GM19239 (cell line): ENCODE measurements around the gene CEBPB.
"Not testable (repeated sequence)": the region's sequence is repeated elsewhere in the genome, so short reads cannot be mapped to it uniquely, and the experiment has no call there.

Experiments used
- DNase-seq: peaks from one replicate; pipeline ENCODE4 v3.0.0; 2011; ENCODE audit warnings: low spot score; ENCODE audit not compliant: insufficient read length
- FAIRE-seq: peaks from 2 replicates; lab custom pipeline; 2011; peaks lifted over from hg19 to GRCh38; lab: Jason Lieb, UNC

The CEBPB gene

DNA sequence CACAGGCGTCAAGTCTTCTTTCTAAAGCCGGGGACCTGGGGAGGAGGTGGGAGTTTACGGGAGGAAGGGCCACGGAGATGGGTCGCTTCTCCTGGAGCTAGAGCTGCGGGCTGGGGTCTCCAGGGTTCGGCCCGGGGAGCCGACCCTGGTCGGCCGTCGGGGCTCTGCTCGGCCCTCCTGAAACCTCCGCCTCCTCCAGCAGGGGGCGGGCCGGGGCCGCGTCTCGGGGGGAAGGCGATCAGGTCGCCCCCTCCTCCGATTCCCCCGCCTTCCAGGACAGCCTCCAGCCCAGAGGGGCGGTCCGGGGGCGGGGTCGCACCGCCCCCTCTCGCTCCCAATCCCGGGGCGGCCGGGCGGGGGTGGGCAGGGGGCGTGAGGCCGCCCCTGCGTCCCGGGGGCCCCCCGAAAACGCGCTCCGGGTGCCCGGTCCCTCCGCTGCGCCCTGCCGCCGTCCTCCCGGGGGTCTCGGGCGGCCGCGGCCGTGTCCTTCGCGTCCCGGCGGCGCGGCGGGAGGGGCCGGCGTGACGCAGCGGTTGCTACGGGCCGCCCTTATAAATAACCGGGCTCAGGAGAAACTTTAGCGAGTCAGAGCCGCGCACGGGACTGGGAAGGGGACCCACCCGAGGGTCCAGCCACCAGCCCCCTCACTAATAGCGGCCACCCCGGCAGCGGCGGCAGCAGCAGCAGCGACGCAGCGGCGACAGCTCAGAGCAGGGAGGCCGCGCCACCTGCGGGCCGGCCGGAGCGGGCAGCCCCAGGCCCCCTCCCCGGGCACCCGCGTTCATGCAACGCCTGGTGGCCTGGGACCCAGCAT, at the start of gene CEBPB:
Gene CEBPB (plus strand): TSS at position 580 of the 814 bp plus-strand sequence. CDS start 204 bp downstream, at position 784.
- DNase-seq (peak; percentile 82), FAIRE-seq (no peak)

DNA sequence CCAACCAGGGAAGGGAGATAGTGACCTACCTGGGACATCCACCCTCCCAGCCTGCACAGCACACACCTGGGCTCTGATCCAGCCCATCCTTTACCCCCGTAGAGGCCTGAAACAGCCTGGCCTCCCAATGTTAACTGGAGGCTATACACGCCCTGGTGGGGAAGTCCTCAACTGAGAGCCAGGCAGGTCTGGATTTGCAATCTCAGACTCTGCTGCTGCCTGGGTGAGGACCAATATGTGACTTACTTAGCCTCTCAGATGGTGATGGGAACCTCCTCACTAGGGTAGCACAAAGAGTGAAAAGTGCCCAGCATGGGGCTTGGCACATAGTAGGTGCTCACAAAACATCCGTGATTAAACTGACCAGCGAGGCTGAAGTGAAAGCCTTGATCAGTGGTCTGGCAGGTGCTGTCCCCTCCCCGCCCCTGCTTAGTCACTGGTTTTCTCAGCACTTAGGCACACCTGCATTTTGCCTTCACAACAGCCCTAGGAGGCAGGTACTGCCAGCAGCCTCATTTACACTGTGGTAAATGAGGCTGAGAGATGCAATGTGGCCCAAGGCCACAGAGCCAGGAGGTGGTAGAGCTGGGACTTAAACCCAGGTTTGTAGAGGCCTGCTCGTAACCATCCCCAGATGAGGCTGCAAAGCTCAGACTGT, 49.5 kb upstream of the CEBPB start:
- FAIRE-seq (no peak), DNase-seq (no peak)

DNA sequence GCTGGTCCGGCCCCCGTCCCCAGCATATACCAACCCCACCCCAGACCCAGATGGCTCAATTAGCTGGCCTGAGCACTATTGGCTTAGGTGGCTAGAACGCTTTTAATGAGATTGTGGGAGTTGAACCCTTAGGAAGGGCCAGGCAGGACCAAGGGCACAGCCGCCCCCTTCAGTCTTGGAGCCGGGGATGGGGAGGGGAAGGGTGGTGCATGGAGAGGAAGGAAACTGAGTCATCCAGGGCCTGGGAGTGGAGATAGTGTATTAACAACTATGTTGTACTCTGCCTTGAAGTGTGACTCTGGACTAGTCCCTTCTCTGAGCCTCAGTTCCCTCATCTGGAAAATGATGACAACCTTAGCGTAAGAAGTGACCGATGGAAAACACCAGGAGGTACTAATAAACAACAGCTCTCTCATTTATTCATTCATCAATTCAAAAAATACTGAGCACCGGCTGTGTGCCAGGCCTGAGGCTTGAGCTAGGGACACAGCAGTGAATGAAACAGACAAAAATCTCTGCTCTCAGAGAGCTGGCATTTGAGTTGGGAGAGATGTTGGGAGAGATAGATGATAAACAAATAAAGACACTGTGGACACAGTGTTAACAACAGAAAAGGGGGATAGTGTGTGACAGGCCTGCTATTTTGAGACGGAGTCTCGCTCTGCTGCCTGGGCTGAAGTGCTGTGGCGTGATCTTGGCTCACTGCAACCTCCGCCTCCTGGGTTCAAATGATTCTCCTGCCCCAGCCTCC, 48.6 kb upstream of the CEBPB start:
- DNase-seq (no peak), FAIRE-seq (no peak)

DNA sequence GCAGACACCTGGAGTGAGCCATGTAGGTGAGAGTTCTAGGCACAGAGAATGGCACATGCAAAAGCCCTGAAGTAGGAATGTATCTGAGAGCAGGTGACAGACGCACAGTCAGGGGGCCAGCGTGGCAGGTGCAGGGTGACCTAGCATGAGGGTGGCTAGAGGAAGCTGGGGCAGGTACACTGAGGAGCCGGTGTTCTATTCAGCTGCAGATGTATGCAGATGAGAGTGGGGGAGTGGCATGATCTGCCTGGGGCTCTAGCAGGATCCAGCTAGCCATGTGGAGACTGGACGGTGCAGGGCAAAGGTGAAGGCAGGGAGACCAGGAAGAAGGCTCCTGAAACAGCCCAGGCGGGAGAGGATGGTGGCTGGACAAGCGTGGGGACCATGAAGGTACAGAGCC, 47.8 kb upstream of the CEBPB start:
- no peak for DNase-seq

DNA sequence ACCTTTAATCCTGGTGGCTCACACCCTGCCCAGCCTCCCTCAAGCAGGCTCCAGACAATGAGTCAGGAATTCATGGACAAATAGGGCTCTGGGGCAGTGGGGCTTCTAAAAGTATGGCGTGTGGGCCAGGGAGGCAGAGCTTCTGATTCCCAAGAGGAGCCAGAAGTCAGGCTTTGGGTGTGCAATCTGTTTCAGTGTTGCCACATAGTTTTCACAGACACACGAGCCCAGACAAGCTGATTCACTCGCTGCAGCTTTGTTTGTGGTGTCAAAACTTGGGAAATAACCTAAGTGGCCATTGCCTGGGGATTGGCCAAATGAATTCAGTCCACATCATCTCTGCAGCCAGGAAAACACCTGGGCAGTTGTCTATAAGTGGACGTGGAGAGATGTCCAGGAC, 46.3 kb upstream of the CEBPB start:
- no peak for FAIRE-seq
- no peak for DNase-seq

More for the DNA sequence above, 47.8 kb upstream of the CEBPB start:
- no peak for FAIRE-seq

DNA sequence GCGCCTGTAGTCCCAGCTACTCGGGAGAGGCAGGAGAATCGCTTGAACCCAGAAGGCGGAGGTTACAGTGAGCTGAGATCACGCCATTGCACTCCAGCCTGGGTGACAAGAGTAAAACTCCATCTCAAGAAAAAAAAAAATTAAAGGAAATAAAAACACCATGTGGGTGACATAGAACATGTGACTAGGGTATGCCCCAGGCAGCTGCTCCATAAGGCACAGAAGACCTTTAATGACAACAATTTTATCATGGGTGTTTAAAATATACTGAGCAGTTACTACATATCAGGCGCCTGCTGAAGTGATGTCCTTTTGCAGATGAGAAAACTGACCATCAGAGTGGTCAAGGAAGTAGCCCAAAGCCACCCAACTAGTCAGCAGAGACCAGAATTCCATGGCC, 45.1 kb upstream of the CEBPB start:
- DNase-seq (no peak), FAIRE-seq (no peak)

DNA sequence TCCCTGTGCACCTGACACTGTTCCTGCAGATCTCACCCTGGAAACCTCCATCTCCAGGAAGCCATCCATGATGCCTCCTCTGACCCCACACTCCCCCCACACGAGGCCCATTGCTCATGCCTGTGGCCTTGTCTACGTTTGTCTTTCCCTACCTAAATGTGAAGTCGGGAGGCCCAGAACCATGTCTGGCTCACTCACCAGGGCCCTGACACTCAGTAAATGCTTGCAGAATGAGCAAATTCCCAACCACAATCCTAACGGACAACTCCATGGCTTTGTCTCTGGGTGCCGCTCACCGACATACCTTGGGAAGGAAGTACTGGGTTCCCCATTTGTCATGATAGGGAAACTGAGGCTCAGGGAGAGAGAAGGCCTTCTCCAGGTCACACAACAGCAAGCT, 44.4 kb upstream of the CEBPB start:
- FAIRE-seq, result no peak
- DNase-seq, result no peak

DNA sequence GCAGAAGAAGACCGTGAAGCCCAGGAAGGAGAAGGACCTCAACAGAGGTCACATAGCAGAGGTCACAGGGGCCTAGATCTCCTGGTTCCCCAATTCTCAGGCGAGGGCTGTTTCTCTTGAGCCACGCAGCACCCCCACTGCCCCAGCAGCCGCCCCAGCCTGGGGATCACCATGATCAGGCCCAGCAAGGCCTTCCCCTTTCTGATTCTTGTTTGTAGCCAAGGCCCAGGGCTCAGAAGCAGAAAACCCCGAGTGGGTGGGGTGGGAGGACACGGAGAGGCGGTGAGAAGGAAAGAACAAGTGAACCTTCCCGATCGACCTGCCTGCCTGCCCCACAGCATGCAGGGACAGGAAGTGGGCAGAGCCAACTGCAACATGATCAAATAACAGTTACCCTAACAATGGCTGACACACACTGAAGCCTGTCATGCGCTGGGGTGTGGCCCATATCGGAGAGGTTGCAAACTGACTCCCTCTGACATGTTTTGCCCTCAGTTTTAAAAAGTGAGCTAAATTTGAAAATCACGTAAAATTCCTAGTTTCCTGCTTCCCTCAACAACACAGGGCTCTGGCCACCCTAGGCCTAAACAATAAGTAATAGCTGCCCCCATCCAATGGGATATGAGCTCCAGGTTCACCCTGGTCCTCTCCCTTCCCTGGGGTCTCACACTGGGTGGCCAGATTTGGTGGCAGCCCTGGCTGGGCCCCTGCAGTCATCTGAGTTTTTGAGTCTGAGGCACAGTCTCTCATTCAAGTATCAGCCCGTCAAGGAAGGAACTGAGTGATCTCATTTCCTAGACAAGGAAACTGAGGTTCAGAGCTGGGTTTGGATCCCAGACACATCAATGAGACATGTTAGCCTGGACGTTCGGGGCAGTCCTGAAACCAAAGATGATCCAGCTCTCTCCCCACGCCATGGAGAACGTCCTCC, 43.6 kb upstream of the CEBPB start:
- FAIRE-seq, result no peak
- peak; percentile 40 for DNase-seq

DNA sequence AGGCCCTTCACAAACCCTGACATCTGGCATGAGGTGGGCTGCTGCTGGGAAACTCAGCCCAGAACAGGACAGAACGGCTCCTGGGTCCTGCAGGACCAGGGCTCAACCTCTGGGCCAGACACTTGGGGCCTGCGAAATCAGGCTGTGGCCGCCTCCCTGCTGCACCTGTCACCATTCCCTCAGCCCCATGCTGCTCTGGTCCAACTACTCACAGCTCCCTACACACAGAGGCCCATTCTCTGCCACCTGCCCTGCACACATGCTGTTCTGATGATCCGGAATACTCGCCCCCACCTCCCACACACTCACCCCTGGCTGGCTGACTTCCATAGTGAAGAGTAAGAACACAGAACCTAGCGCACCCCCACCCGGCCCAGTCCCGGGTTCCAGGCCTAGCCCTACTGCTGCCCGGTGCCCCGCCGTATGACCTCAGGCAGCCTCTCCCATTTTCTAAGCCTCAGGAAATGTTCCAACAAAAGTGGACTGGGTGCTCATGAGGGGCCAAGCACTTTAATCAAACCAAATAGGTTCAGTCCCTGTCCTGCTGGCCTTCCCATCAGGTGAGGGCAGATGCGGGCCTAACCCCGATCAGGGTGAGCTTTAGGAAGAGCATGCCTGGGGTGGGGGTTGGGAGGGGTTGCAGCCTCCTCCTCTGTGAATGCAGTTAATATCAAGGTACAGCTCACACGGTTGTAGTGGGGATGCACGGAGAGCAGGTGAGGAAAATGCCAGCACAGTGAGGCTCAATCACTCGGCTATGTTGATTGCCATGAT, 41.0 kb upstream of the CEBPB start:
- no peak for FAIRE-seq
- DNase-seq, result no peak

DNA sequence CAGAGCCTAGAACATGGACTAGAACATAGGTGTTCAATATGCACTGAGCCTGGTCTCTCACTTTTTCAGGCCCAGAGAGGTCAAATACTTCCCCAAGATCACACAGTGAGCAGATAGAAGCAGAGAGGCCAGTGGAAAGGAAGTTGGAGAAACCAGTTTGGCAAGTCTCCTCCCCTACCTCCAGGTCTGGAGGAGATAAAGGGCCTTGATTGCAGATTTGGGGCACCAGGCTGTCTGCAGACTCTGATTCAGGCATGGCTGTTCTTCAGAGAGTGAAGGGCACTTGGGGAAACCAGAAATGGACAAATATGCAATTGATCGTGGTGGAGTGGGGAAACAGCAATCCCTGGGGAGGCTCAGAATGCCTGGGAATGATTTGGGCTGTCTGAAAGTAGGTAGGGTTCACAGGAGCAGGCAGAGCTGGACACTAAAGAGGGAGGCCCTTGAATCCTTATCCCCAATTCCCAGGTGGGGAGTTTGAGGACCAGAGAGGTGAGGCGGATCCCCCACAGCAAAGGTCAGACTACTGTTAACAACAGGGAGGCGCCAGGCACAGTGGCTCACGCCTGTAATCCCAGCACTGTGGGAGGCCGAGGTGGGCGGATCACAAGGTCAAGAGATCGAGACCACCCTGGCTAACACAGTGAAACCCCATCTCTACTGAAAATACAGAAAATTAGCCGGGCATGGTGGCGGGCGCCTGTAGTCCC, 39.4 kb upstream of the CEBPB start:
- FAIRE-seq (no peak), DNase-seq (no peak)

DNA sequence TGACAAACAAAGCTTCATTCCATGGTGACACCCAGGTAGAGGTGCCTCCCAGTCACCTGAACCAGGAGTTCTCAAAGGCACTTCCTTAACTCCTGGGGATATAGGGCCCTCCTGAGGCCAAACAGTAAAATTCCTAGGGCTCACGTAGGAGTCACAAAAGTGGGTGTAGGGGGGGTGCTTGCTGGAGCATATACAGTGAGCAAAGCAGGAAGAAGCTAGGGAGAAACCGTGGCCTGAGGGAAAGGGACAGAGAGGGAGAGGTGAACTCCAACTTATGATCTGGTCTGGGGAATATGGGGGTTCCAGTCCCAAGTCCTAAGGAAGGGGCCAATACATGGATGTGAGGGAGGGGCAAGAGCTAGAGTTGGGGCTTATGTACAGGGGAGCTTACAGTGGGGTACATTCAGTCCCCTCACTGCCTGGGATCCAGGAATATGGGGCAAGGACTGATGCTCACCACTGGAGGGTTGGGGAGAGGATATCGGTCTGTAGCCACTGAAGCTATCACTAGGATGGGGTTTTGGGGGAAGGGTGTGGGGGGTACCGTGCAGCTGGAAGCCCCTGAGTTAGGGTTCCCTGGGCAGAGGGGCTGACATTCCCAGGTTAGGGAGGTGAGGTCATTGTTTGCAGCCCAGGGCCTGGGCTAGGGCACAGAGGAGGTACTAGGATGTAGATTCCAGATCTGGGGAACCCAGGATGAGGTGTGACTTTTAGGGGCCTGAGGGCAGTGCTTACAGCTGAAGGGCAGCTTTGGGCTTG, 38.1 kb upstream of the CEBPB start:
- DNase-seq (no peak), FAIRE-seq (no peak)

DNA sequence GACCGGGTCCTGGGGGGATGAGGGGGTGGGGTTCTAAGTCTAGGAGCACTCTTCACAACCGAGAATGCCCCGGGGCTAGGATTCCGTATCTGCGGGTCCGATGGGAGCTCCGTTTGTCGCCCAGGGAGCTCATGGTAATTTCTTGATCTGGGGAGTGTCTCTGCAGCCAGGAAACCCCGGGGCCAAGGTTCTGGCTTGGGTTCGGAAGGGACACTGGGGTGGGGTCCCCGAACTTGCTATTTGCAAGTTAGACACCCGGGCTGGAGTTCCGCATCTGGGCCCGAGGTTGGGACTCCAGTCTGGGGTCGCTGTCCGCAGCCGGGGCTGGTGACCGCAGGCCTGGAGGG, 37.5 kb upstream of the CEBPB start:
- peak; percentile 36 for DNase-seq
- FAIRE-seq, result no peak

DNA sequence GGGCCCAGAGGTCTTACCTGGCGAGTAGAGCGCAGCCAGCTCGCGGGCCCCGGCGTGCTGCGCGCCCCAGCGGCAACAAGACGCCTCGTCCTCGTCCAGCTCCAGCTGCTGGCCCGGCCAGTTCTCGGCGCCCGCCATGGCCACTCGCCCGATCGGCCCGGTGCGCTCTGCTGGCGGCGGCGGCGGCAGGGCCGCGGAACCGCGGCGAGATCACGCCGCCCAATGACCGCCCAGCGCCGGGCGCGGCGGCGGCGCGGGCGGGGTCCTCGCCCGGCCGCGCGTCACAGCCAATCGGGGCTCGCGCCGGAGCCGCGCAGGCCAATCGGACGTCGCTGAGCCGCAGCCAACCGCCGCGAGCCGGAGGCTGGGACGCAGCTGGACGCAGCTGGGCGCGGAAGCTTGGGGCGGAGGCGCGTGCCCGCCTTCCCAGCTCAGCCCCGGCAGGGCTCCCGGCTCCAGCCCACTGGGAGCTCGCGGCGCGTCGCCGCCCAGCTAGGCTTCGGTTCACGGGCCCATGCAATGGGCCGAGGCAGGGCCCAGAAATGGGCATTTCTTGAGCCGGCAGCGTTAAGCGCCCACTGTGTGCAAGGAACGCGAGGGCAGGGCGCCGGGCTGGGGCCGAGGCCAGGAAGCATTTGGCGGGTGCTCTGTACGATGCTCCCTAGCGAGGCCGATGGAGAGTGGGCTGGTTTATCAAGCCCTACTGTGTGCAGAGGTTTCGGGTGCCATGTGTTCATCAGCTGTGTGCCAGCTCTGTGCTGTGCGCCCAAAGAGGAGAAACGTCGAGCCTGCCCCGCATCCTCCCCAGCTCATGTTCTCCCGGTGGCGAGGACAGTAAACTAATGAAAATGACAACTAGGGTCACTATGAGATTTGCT, 36.9 kb upstream of the CEBPB start, which contains the start of gene PEDS1:
Gene PEDS1 (minus strand): TSS at position 224 of the 878 bp plus-strand sequence. CDS start 86 bp downstream, at position 138.
- no peak for FAIRE-seq
- DNase-seq, result peak; percentile 99

DNA sequence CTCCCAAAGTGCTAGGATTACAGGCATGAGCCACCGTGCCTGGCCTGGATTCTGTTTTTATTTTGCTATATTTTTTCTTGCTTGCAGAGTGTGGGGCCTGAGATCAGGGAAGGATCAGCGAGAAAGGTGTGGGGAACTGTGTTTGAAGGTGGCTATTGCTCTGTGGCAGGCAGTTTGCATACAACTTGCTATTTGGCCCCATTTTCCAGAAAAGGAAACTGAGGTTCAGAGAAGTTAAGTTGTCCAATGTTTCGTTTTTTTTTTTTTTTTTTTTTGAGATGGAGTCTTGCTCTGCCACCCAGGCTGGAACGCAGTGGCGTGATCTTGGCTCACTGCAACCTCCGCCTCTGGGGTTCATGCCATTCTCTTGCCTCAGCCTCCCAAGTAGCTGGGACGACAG, 29.1 kb upstream of the CEBPB start:
- not testable (repeated sequence) for DNase-seq, FAIRE-seq

DNA sequence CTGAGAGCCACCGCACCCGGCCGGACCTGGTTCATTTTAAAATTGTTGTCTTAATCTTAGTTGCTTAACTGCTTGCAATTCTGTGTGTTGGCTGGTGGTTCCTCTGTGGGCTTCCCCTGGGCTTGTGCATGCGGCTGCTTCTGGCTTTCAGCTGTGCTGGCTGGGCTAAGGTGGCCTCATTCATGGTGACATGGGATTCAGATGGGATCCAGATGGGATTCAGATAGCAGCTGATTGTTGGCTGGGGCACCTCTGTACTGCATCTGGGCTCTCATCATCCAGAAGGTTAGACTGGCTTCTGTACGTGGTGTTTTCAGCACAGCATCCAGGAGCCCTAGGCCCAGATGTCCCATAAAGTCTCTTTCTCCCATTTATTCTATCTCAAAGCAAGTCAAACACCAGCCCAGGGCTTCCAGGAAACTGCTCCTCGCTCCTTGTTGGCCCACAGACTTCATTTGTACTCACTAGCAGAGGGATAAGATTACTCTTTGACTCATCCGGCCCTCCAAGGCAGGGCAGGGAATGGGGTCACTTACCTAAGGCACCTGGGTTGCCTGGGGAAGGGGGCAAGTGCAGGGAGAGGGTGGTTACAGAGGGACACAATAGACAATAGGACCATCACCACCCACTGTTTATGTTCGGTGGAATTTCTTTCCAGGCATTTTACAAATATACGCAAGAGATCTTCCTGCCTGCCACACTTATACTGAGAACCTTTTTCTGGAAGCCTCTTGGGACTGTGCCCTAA, 26.9 kb upstream of the CEBPB start:
- FAIRE-seq, result no peak

More for the DNA sequence above, 26.9 kb upstream of the CEBPB start:
- DNase-seq, result no peak
